H9 (cell line): Measurements from ENCODE around the gene SMDT1. TPM values are rescaled to one million over a fixed set of nuclear protein-coding genes. Genes with fewer than 3 reads are reported as not detected.
A peak's percentile ranks its signal among the peaks of the same experiment; 100 is the strongest.

ENCODE experiments used
- DNase-seq: peaks from one replicate; pipeline ENCODE4 v3.0.0-alpha.2; 2017
- H2AFZ ChIP-seq: one replicate; pipeline ENCODE4 v1.6.1; 2013; ENCODE audit warnings: mild to moderate bottlenecking, low read length, control low read depth, moderate library complexity
- H2AK5ac ChIP-seq: 2 replicates; pipeline ENCODE4 v1.6.1; 2013; ENCODE audit warnings: low read length, control low read depth, mixed read lengths; ENCODE audit not compliant: insufficient read length
- H2BK120ac ChIP-seq: one replicate; pipeline ENCODE4 v1.6.1; 2013; ENCODE audit warnings: low read depth, mild to moderate bottlenecking, low read length, control low read depth, inconsistent platforms; ENCODE audit not compliant: poor library complexity, severe bottlenecking
- H2BK12ac ChIP-seq: 2 replicates; pipeline ENCODE4 v1.6.1; 2013; ENCODE audit warnings: low read length, control low read depth, mixed read lengths, low read depth; ENCODE audit not compliant: insufficient read length
- H2BK15ac ChIP-seq: 2 replicates; pipeline ENCODE4 v1.6.1; 2013; ENCODE audit warnings: low read depth, low read length, control low read depth
- H2BK20ac ChIP-seq: one replicate; pipeline ENCODE4 v1.6.1; 2013; ENCODE audit warnings: low read depth, mild to moderate bottlenecking, low read length, control low read depth, inconsistent platforms; ENCODE audit not compliant: poor library complexity, severe bottlenecking
- H2BK5ac ChIP-seq: 2 replicates; pipeline ENCODE4 v1.6.1; 2013; ENCODE audit warnings: low read length, control low read depth, mixed read lengths; ENCODE audit not compliant: insufficient read length
- H3K14ac ChIP-seq: 2 replicates; pipeline ENCODE4 v1.6.1; 2013; ENCODE audit warnings: low read length, control low read depth; ENCODE audit not compliant: insufficient read depth
- H3K18ac ChIP-seq: 2 replicates; pipeline ENCODE4 v1.6.1; 2013; ENCODE audit warnings: low read depth, mild to moderate bottlenecking, mixed read lengths, low read length, control low read depth; ENCODE audit not compliant: insufficient read length
- H3K23ac ChIP-seq: 2 replicates; pipeline ENCODE4 v1.6.1; 2013; ENCODE audit warnings: low read length, control low read depth, mixed read lengths, low read depth; ENCODE audit not compliant: insufficient read length
- H3K23me2 ChIP-seq: 2 replicates; pipeline ENCODE4 v1.6.1; 2013; ENCODE audit warnings: low read depth, mild to moderate bottlenecking, mixed read lengths, low read length, control low read depth; ENCODE audit not compliant: insufficient read length, poor library complexity, severe bottlenecking
- H3K27ac ChIP-seq: 2 replicates; pipeline ENCODE4 v1.5.1; 2013; ENCODE audit warnings: low read length, control low read depth, mixed read lengths, low read depth; ENCODE audit not compliant: insufficient read length
- H3K27me3 ChIP-seq: 2 replicates; pipeline ENCODE4 v1.6.1; 2013; ENCODE audit warnings: low read length, control low read depth, inconsistent platforms; ENCODE audit not compliant: insufficient read depth
- H3K4ac ChIP-seq: 2 replicates; pipeline ENCODE4 v1.6.1; 2013; ENCODE audit warnings: low read depth, mild to moderate bottlenecking, control low read depth, inconsistent platforms, low read length, moderate library complexity
- H3K4me1 ChIP-seq: 2 replicates; pipeline ENCODE4 v1.6.1; 2013; ENCODE audit warnings: low read length, control low read depth, inconsistent platforms; ENCODE audit not compliant: insufficient read depth
- H3K4me2 ChIP-seq: 2 replicates; pipeline ENCODE4 v1.6.1; 2013; ENCODE audit warnings: low read length, control low read depth, mixed read lengths; ENCODE audit not compliant: insufficient read length, insufficient read depth
- H3K56ac ChIP-seq: 2 replicates; pipeline ENCODE4 v1.6.1; 2013; ENCODE audit warnings: low read depth, mild to moderate bottlenecking, mixed read lengths, low read length, control low read depth; ENCODE audit not compliant: insufficient read length
- H3K79me1 ChIP-seq: 2 replicates; pipeline ENCODE4 v1.6.1; 2013; ENCODE audit warnings: low read depth, mild to moderate bottlenecking, moderate library complexity, low read length, control low read depth, inconsistent platforms; ENCODE audit not compliant: insufficient read depth, poor library complexity, severe bottlenecking
- H3K79me2 ChIP-seq: 2 replicates; pipeline ENCODE4 v1.6.1; 2013; ENCODE audit warnings: low read length, control low read depth, inconsistent platforms; ENCODE audit not compliant: insufficient read depth
- H3K9ac ChIP-seq: 2 replicates; pipeline ENCODE4 v1.6.1; 2013; ENCODE audit warnings: low read length, control low read depth, mixed read lengths; ENCODE audit not compliant: insufficient read length; ENCODE audit errors: extremely low read depth
- H3K9me3 ChIP-seq: one replicate; pipeline ENCODE4 v1.6.1; 2013; ENCODE audit warnings: low read depth, low read length, inconsistent platforms; ENCODE audit not compliant: control insufficient read depth
- H3T11ph ChIP-seq: one replicate; pipeline ENCODE4 v1.6.1; 2013; ENCODE audit warnings: mild to moderate bottlenecking, low read length, control low read depth, inconsistent platforms
- H4K20me1 ChIP-seq: one replicate; pipeline ENCODE4 v1.6.1; 2013; ENCODE audit not compliant: control insufficient read depth, insufficient read length, insufficient read depth
- H4K5ac ChIP-seq: 2 replicates; pipeline ENCODE4 v1.6.1; 2013; ENCODE audit warnings: low read depth, mild to moderate bottlenecking, mixed read lengths, low read length, control low read depth; ENCODE audit not compliant: insufficient read length
- H4K8ac ChIP-seq: replicated peaks from 2 replicates; pipeline ENCODE4 v1.6.1; 2013; ENCODE audit warnings: low read length, control low read depth, mixed read lengths, low read depth; ENCODE audit not compliant: insufficient read length
- H4K91ac ChIP-seq: 2 replicates; pipeline ENCODE4 v1.6.1; 2013; ENCODE audit warnings: low read depth, mild to moderate bottlenecking, moderate library complexity, mixed read lengths, low read length, control low read depth; ENCODE audit not compliant: insufficient read length
- H3K27ac Mint-ChIP-seq, 3 experiments: 2 replicates in 2 of 3; 3 replicates in 1 of 3; pipeline ENCODE4 v1.8.0; 2020 to 2021; ENCODE audit warnings: mixed read lengths in 3 of 3, mild to moderate bottlenecking in 1 of 3, moderate library complexity in 1 of 3
- H3K27me3 Mint-ChIP-seq: 2 replicates; pipeline ENCODE4 v1.8.0; 2021; ENCODE audit warnings: low read depth, mild to moderate bottlenecking, moderate library complexity, mixed read lengths
- H3K36me3 Mint-ChIP-seq, 3 experiments: 2 replicates in 2 of 3; 3 replicates in 1 of 3; pipeline ENCODE4 v1.8.0; 2020 to 2021; ENCODE audit warnings: low read depth in 3 of 3, mixed read lengths in 3 of 3; ENCODE audit not compliant: insufficient read depth in 1 of 3
- H3K4me1 Mint-ChIP-seq, 2 experiments: 2 replicates each; pipeline ENCODE4 v1.8.0; 2020; ENCODE audit warnings: mixed read lengths in 2 of 2
- H3K4me3 Mint-ChIP-seq, 2 experiments: 2 replicates in 1 of 2; 3 replicates in 1 of 2; pipeline ENCODE4 v1.8.0; 2020 to 2021; ENCODE audit warnings: mild to moderate bottlenecking in 2 of 2, mixed read lengths in 2 of 2, moderate library complexity in 1 of 2
- H3K9me3 Mint-ChIP-seq, 2 experiments: 2 replicates in 1 of 2; 3 replicates in 1 of 2; pipeline ENCODE4 v1.8.0; 2020; ENCODE audit warnings: mild to moderate bottlenecking in 2 of 2, mixed read lengths in 2 of 2, moderate library complexity in 1 of 2
- WGBS: extraction: QIAGEN DNeasy Blood & Tissue Kit; methylation state at CpG from one replicate; pipeline ENCODE4 v1.1.7; 2013; ENCODE audit warnings: missing lambda C conversion rate, low lambda C conversion rate, mixed read lengths; ENCODE audit not compliant: insufficient read length; ENCODE audit errors: extremely low coverage; 5-methylcytosine and 5-hydroxymethylcytosine counted together
- total RNA-seq: library from RNA; stranded (reverse); gene quantifications from 2 replicates; pipeline ENCODE4 v1.2.1, GENCODE V29; 2021
- TF ChIP-seq, protein P1 (sequence below): fragments of 200-600 bp; sonication (generic); conservative IDR thresholded peaks from 3 replicates; pipeline ENCODE4 v1.8.0; 2021; ENCODE audit warnings: antibody characterized with exemption, mild to moderate bottlenecking

Gene SMDT1
- total RNA-seq, 1 experiment from 2014 or later = 45.0 TPM

- Mint-ChIP-seq H3K36me3 (peaks cover 0 to 13% (median 10%) of the 10 kb centered on the region in 3 experiments; a peak in 5 of 7 replicates), H3K27ac (no peak overlapping the region), H3K9me3 (peaks cover 17 to 23% of the 10 kb centered on the region in 2 experiments), H3K27me3 (peaks cover 35% of the 10 kb centered on the region), H3K4me1 (peaks cover 7 to 10% of the 10 kb centered on the region in 2 experiments), H3K4me3 (no peak overlapping the region)
- Histone ChIP-seq H3K9me3 (no peaks in the 10 kb centered on the region), H2BK20ac (no peak overlapping the region), H3K79me1 (no peaks in the 10 kb centered on the region), H2BK15ac (no peak overlapping the region), H3K56ac (no peak overlapping the region), H3K4ac (no peak overlapping the region), H4K20me1 (no peaks in the 10 kb centered on the region), H2BK5ac (no peak overlapping the region), H3K23ac (no peak overlapping the region), H3K23me2 (no peaks in the 10 kb centered on the region), H4K8ac (no peak overlapping the region), H2BK120ac (no peak overlapping the region), H3K4me1 (no peaks in the 10 kb centered on the region), H4K91ac (no peak overlapping the region), H3K27me3 (no peaks in the 10 kb centered on the region), H3K27ac (no peak overlapping the region), H2AFZ (no peak overlapping the region), H3K4me2 (no peak overlapping the region), H3T11ph (no peak overlapping the region), H2AK5ac (no peak overlapping the region), H3K18ac (no peak overlapping the region), H3K9ac (no peak overlapping the region), H3K79me2 (no peaks in the 10 kb centered on the region), H3K14ac (no peak overlapping the region), H4K5ac (no peak overlapping the region), H2BK12ac (no peak overlapping the region)
- TF ChIP-seq, protein P1, sequence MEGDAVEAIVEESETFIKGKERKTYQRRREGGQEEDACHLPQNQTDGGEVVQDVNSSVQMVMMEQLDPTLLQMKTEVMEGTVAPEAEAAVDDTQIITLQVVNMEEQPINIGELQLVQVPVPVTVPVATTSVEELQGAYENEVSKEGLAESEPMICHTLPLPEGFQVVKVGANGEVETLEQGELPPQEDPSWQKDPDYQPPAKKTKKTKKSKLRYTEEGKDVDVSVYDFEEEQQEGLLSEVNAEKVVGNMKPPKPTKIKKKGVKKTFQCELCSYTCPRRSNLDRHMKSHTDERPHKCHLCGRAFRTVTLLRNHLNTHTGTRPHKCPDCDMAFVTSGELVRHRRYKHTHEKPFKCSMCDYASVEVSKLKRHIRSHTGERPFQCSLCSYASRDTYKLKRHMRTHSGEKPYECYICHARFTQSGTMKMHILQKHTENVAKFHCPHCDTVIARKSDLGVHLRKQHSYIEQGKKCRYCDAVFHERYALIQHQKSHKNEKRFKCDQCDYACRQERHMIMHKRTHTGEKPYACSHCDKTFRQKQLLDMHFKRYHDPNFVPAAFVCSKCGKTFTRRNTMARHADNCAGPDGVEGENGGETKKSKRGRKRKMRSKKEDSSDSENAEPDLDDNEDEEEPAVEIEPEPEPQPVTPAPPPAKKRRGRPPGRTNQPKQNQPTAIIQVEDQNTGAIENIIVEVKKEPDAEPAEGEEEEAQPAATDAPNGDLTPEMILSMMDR = peak; percentile 50
- WGBS = no CpG with 5 or more reads among the region's 4 CpGs
- DNase-seq = no peak
These were observed 32.3 kb downstream of the SMDT1 start for GRCh38 chr22:42111798-42112197.
